GM12892 (cell line): ENCODE data around the gene LCE1C.

Experiments used
- DNase-seq: peaks from one replicate; pipeline ENCODE4 v3.0.0; 2011; ENCODE audit not compliant: insufficient read length
- FAIRE-seq: peaks from 2 replicates; lab custom pipeline; 2011; peaks lifted over from hg19 to GRCh38; lab: Jason Lieb, UNC
- POLR2A ChIP-seq: IDR thresholded peaks from 2 replicates; pipeline ENCODE4 v1.6.1; 2011; ENCODE audit warnings: low read depth, low read length, control low read depth
- POLR2AphosphoS5 ChIP-seq: IDR thresholded peaks from 2 replicates; pipeline ENCODE4 v1.6.1; 2011; ENCODE audit warnings: low read depth, low read length, control low read depth
- TAF1 ChIP-seq: IDR thresholded peaks from 2 replicates; pipeline ENCODE4 v1.6.1; 2011; ENCODE audit warnings: low read depth, mild to moderate bottlenecking, control low read depth, low read length, borderline replicate concordance

LCE1C gene

GRCh38 chr1:152786077-152786476 is 20.4 kb downstream of the LCE1C start, which contains the start of gene LCE1E:
TSS of gene LCE1E (plus strand) at chr1:152786257. CDS start at chr1:152787300, 1,043 bp downstream.
- TF ChIP-seq POLR2AphosphoS5 = no peak
- TF ChIP-seq TAF1 = no peak
- no peak for TF ChIP-seq POLR2A
- FAIRE-seq (no peak), DNase-seq (no peak)

- DNase-seq (no peak), FAIRE-seq (no peak)
- no peak for TF ChIP-seq TAF1
- TF ChIP-seq POLR2AphosphoS5 = no peak
- TF ChIP-seq POLR2A = no peak
Measured at GRCh38 chr1:152783095-152783494, 23.4 kb downstream of the LCE1C start.

- TF ChIP-seq TAF1 (no peak), POLR2AphosphoS5 (no peak)
- FAIRE-seq (no peak), DNase-seq (no peak)
Measured at GRCh38 chr1:152777510-152778137, 28.8 kb downstream of the LCE1C start.

- no peak for DNase-seq
- TF ChIP-seq POLR2AphosphoS5 = no peak
- TF ChIP-seq TAF1 = no peak
- TF ChIP-seq POLR2A = no peak
- no peak for FAIRE-seq
Measured at GRCh38 chr1:152776361-152776760, 30.1 kb downstream of the LCE1C start.

- no peak for TF ChIP-seq POLR2A
- TF ChIP-seq TAF1 = no peak
- no peak for TF ChIP-seq POLR2AphosphoS5
- FAIRE-seq (no peak), DNase-seq (no peak)
Measured at GRCh38 chr1:152774875-152775274, 31.6 kb downstream of the LCE1C start, which contains the start of gene LCE1F. TSS of gene LCE1F (plus strand) at chr1:152775140. CDS start at chr1:152776372, 1,232 bp downstream.

- TF ChIP-seq TAF1 (no peak), POLR2A (no peak), POLR2AphosphoS5 (no peak)
- FAIRE-seq (no peak), DNase-seq (no peak)
Measured at GRCh38 chr1:152770411-152770810, 36.0 kb downstream of the LCE1C start.

- DNase-seq = no peak
- no peak for FAIRE-seq
- TF ChIP-seq TAF1 (no peak), POLR2A (no peak)
Measured at GRCh38 chr1:152768847-152769533, 37.5 kb downstream of the LCE1C start.

GRCh38 chr1:152761609-152762213 is 44.7 kb downstream of the LCE1C start:
- DNase-seq (no peak), FAIRE-seq (no peak)
- no peak for TF ChIP-seq POLR2A
- no peak for TF ChIP-seq TAF1
- no peak for TF ChIP-seq POLR2AphosphoS5

GRCh38 chr1:152760551-152761190 is 45.8 kb downstream of the LCE1C start:
- FAIRE-seq (no peak), DNase-seq (no peak)
- TF ChIP-seq POLR2A (no peak), POLR2AphosphoS5 (no peak), TAF1 (no peak)

- TF ChIP-seq POLR2AphosphoS5 = no peak
- TF ChIP-seq POLR2A = no peak
- TF ChIP-seq TAF1 = no peak
- no peak for DNase-seq
- no peak for FAIRE-seq
Measured at GRCh38 chr1:152759453-152760173, 46.8 kb downstream of the LCE1C start.

- DNase-seq (no peak), FAIRE-seq (no peak)
- no peak for TF ChIP-seq POLR2AphosphoS5
- no peak for TF ChIP-seq POLR2A
- no peak for TF ChIP-seq TAF1
Measured at GRCh38 chr1:152758636-152759035, 47.8 kb downstream of the LCE1C start.
